ENCODE measurements around the gene ITGA1.
A peak's percentile ranks its signal among the peaks of the same experiment; 100 is the strongest.

GRCh38 chr5:52920929-52921328 lies 133.2 kb downstream of the ITGA1 start:
- peak in 1 of 6 experiments; percentile 6 for TF ChIP-seq CTCF (IDR thresholded peaks at IDR 0.05)
- TF ChIP-seq POLR2A (IDR thresholded peaks at IDR 0.05), result no peak
